ENCODE results near the gene MXD4.
"Not testable (repeated sequence)": the region's sequence is repeated elsewhere in the genome, so short reads cannot be mapped to it uniquely, and the experiment has no call there.

MXD4 gene

DNA sequence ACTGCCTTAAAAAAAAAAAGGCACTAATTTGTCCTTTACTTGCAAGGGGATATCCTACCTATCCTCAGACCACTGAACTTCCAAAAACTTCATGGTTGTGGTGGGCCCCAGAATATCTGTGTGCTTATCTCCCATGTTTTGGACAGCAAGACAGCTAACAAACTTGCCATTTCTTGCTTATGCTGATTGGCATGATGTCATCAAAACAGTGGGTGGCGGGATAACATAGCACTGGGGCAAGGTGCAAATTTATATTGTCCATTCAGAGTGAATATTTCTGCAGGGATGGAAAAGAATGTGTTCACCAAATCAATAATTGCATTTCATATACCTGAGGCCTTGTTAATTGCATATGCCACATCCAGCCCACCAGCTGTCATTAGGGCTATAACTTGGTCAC is 43.5 kb downstream of the MXD4 start:
- Mint-ChIP-seq H3K36me3 (no peaks in the 10 kb centered on the region), H3K27me3 (no peaks in the 10 kb centered on the region), H3K9me3 (no peaks in the 10 kb centered on the region), H3K4me3 (no peak overlapping the region), H3K27ac (no peak overlapping the region), H3K4me1 (peaks cover 9% of the 10 kb centered on the region)
- ATAC-seq: no peak

DNA sequence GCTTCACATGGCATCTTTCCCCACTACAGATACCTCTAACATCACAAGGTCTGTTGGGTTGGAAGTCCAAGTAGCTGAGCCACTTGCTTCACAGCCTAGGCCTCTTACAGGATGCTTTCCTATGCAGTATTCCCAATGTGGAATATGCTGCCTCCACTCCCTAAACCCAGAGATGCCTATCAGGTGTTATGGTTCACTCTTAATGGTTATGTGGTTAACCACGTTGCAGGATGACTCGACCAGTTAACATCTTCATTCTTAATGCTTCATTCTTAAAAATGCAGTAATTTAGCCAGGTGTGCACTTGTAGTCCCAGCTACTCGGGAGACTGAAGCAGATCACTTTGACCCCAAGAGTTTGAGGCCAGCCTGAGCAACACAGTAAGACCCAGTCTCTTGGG is 44.2 kb downstream of the MXD4 start:
- no peaks in the 10 kb centered on the region for H3K27me3 Mint-ChIP-seq
- no peak overlapping the region for H3K4me3 Mint-ChIP-seq
- H3K27ac Mint-ChIP-seq: no peak overlapping the region
- no peaks in the 10 kb centered on the region for H3K9me3 Mint-ChIP-seq
- ATAC-seq: no peak
- H3K36me3 Mint-ChIP-seq: no peaks in the 10 kb centered on the region
- peaks cover 9% of the 10 kb centered on the region for H3K4me1 Mint-ChIP-seq

DNA sequence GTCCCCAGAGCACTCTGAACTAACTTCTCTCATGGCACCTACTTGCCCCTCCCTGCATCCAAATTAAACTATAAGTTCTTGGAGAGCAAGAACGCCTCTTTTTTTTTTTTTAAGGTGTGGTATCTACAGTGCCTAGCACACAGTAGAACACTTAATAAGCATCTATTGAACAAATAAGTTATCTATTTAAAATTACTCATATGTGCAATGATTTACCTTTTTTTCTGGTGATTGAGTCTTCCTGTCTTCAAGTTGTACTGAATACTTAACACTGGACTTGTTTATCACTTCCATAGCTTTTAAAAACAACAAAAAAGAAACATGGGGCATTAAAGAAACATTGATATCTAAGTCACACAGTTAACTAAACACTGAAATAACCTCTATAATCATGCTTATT is 49.1 kb downstream of the MXD4 start:
- Mint-ChIP-seq H3K27me3 (no peaks in the 10 kb centered on the region), H3K27ac (no peak overlapping the region), H3K9me3 (no peaks in the 10 kb centered on the region)

DNA sequence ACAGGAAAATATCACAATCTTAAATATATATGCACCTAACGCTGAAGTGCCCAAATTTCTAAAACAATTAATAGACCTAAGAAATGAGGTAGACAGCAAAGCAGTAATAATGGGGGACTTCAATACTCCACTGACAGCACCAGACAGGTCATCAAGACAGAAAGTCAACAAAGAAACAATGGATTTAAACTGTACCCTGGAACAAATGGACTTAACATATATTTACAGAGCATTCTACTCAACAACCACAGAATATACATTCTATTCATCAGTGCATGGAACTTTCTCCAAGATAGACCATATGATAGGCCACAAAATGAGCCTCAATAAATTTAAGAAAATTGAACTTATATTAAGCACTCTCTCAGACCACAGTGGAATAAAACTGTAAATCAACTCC is 59.1 kb downstream of the MXD4 start:
- ATAC-seq, H3K27ac Mint-ChIP-seq, H3K27me3 Mint-ChIP-seq, H3K9me3 Mint-ChIP-seq, H3K4me3 Mint-ChIP-seq, H3K4me1 Mint-ChIP-seq: not testable (repeated sequence)
- H3K36me3 Mint-ChIP-seq: peaks cover 13% of the 10 kb centered on the region

More for the DNA sequence above, 49.1 kb downstream of the MXD4 start:
- ATAC-seq: no peak
- Mint-ChIP-seq H3K4me1 (no peaks in the 10 kb centered on the region), H3K4me3 (no peak overlapping the region), H3K36me3 (no peaks in the 10 kb centered on the region)
